ENCODE results near the gene IZUMO1.
"Not testable (repeated sequence)": the region's sequence is repeated elsewhere in the genome, so short reads cannot be mapped to it uniquely, and the experiment has no call there.

IZUMO1 gene

GRCh38 chr19:48728911-48729664, 17.6 kb downstream of the IZUMO1 start:
- Mint-ChIP-seq H3K4me3 (no peak overlapping the region), H3K36me3 (peaks cover 7% of the 10 kb centered on the region), H3K4me1 (peaks cover 21% of the 10 kb centered on the region), H3K9me3 (peaks cover 11% of the 10 kb centered on the region), H3K27ac (no peak overlapping the region), H3K27me3 (no peaks in the 10 kb centered on the region)

- Mint-ChIP-seq H3K9me3 (peaks cover 11% of the 10 kb centered on the region), H3K4me1 (peaks cover 21% of the 10 kb centered on the region), H3K4me3 (peak overlapping the region; percentile 15), H3K36me3 (peaks cover 7% of the 10 kb centered on the region), H3K27me3 (no peaks in the 10 kb centered on the region), H3K27ac (peak overlapping the region; percentile 43)
These were observed 20.2 kb downstream of the IZUMO1 start for GRCh38 chr19:48726556-48726955.

- H3K4me1 Mint-ChIP-seq = peaks cover 33% of the 10 kb centered on the region
- peaks cover 7% of the 10 kb centered on the region for H3K36me3 Mint-ChIP-seq
- no peaks in the 10 kb centered on the region for H3K27me3 Mint-ChIP-seq
- H3K4me3 Mint-ChIP-seq = peak overlapping the region; percentile 75
- H3K27ac Mint-ChIP-seq = peak overlapping the region; percentile 94
- peaks cover 11% of the 10 kb centered on the region for H3K9me3 Mint-ChIP-seq
These were observed 21.6 kb downstream of the IZUMO1 start for GRCh38 chr19:48724796-48725753.

- Mint-ChIP-seq H3K4me3 (no peak overlapping the region), H3K36me3 (peaks cover 7% of the 10 kb centered on the region), H3K27me3 (no peaks in the 10 kb centered on the region), H3K27ac (no peak overlapping the region), H3K9me3 (peaks cover 11% of the 10 kb centered on the region), H3K4me1 (peaks cover 33% of the 10 kb centered on the region)
These were observed 24.5 kb downstream of the IZUMO1 start for GRCh38 chr19:48722196-48722708.

- H3K4me3 Mint-ChIP-seq = peak overlapping the region; percentile 89
- H3K4me1 Mint-ChIP-seq = peaks cover 24% of the 10 kb centered on the region
- no peaks in the 10 kb centered on the region for H3K27me3 Mint-ChIP-seq
- H3K36me3 Mint-ChIP-seq = peaks cover 3% of the 10 kb centered on the region
- H3K9me3 Mint-ChIP-seq = peaks cover 11% of the 10 kb centered on the region
- peak overlapping the region; percentile 78 for H3K27ac Mint-ChIP-seq
These were observed 26.0 kb downstream of the IZUMO1 start for GRCh38 chr19:48720613-48721296.

GRCh38 chr19:48720251-48720612, 26.5 kb downstream of the IZUMO1 start:
- Mint-ChIP-seq H3K27me3 (no peaks in the 10 kb centered on the region), H3K4me1 (peaks cover 19% of the 10 kb centered on the region), H3K36me3 (peaks cover 3% of the 10 kb centered on the region), H3K27ac (peak overlapping the region; percentile 78), H3K9me3 (peaks cover 7% of the 10 kb centered on the region), H3K4me3 (peak overlapping the region; percentile 89)

GRCh38 chr19:48719263-48720171, 27.2 kb downstream of the IZUMO1 start, which contains the start of gene MAMSTR:
Gene MAMSTR (minus strand): TSS chr19:48719725. CDS start chr19:48719031, 694 bp downstream.
- peak within 1 kb of the TSS; percentile 78 for H3K27ac Mint-ChIP-seq
- H3K4me3 Mint-ChIP-seq = peak within 1 kb of the TSS; percentile 89
- H3K36me3 Mint-ChIP-seq = no peaks in the 10 kb centered on the region
- peaks cover 17% of the 10 kb centered on the region for H3K4me1 Mint-ChIP-seq
- no peaks in the 10 kb centered on the region for H3K9me3 Mint-ChIP-seq
- H3K27me3 Mint-ChIP-seq = no peaks in the 10 kb centered on the region

GRCh38 chr19:48718711-48719231, 27.9 kb downstream of the IZUMO1 start:
- Mint-ChIP-seq H3K27me3 (no peaks in the 10 kb centered on the region), H3K4me1 (peaks cover 23% of the 10 kb centered on the region), H3K9me3 (no peaks in the 10 kb centered on the region), H3K27ac (no peak overlapping the region), H3K4me3 (no peak overlapping the region), H3K36me3 (no peaks in the 10 kb centered on the region)

GRCh38 chr19:48718106-48718505, 28.6 kb downstream of the IZUMO1 start:
- peaks cover 27% of the 10 kb centered on the region for H3K4me1 Mint-ChIP-seq

GRCh38 chr19:48716562-48717291, 30.0 kb downstream of the IZUMO1 start:
- H3K36me3 Mint-ChIP-seq = peaks cover 1% of the 10 kb centered on the region
- H3K4me3 Mint-ChIP-seq = no peak overlapping the region
- H3K9me3 Mint-ChIP-seq = no peaks in the 10 kb centered on the region
- H3K4me1 Mint-ChIP-seq = peaks cover 31% of the 10 kb centered on the region
- H3K27me3 Mint-ChIP-seq = no peaks in the 10 kb centered on the region
- peak overlapping the region; percentile 69 for H3K27ac Mint-ChIP-seq

More at GRCh38 chr19:48718106-48718505, 28.6 kb downstream of the IZUMO1 start:
- H3K4me3 Mint-ChIP-seq, H3K36me3 Mint-ChIP-seq, H3K27me3 Mint-ChIP-seq, H3K9me3 Mint-ChIP-seq, H3K27ac Mint-ChIP-seq: not testable (repeated sequence)

GRCh38 chr19:48715681-48716171, 31.0 kb downstream of the IZUMO1 start:
- Mint-ChIP-seq H3K27ac (no peak overlapping the region), H3K4me3 (no peak overlapping the region), H3K9me3 (no peaks in the 10 kb centered on the region), H3K27me3 (no peaks in the 10 kb centered on the region), H3K4me1 (peaks cover 24% of the 10 kb centered on the region), H3K36me3 (peaks cover 1% of the 10 kb centered on the region)

GRCh38 chr19:48714759-48715675, 31.7 kb downstream of the IZUMO1 start:
- Mint-ChIP-seq H3K27ac (peak overlapping the region; percentile 46), H3K4me1 (peaks cover 20% of the 10 kb centered on the region), H3K4me3 (peak overlapping the region; percentile 85), H3K36me3 (peaks cover 1% of the 10 kb centered on the region), H3K27me3 (no peaks in the 10 kb centered on the region), H3K9me3 (no peaks in the 10 kb centered on the region)

Data from activated naive CD4-positive, alpha-beta T cell treated with anti-CD3 and anti-CD28 coated beads, Interleukin-2, amount 50 U/mL, for 24 hours (primary cell).